Measurements from ENCODE around the gene ZEB2.

The ZEB2 gene

GRCh38 chr2:144554492-144555210, 34.7 kb upstream of the ZEB2 start:
- no peak for ATAC-seq (ENCODE audit: insufficient read depth, low read depth)

GRCh38 chr2:144553379-144553778, 33.5 kb upstream of the ZEB2 start:
- no peaks in the 10 kb centered on the region for H3K79me2 ChIP-seq (ENCODE audit: insufficient read depth, low read length)
- H3K36me3 ChIP-seq (ENCODE audit: insufficient read depth, low read length) = no peaks in the 10 kb centered on the region
- DNase-seq = no peak
- H3K4me1 ChIP-seq (ENCODE audit: insufficient read depth, low read length) = peaks cover 11% of the 10 kb centered on the region
- no peak for TF ChIP-seq EZH2 (IDR thresholded peaks at IDR 0.05; ENCODE audit: borderline replicate concordance, low read depth, low read length, severe bottlenecking)
- TF ChIP-seq CTCF (IDR thresholded peaks at IDR 0.05; ENCODE audit: borderline replicate concordance, extremely low read depth, low read length, poor library complexity, severe bottlenecking) = no peak
- no peak overlapping the region for H3K27ac ChIP-seq (ENCODE audit: low read length)
- no peak overlapping the region for H3K4me2 ChIP-seq (ENCODE audit: insufficient read depth, low read length)
- no peaks in the 10 kb centered on the region for H3K9me3 ChIP-seq (ENCODE audit: insufficient read depth, low read length, severe bottlenecking)
- H3K9ac ChIP-seq (ENCODE audit: low read depth, low read length) = no peak overlapping the region
- no peak overlapping the region for H2AFZ ChIP-seq (ENCODE audit: low read depth, low read length)
- no peak overlapping the region for H3K4me3 ChIP-seq (ENCODE audit: low read depth in 1 of 2, low read length in 2 of 2)
- ATAC-seq (ENCODE audit: insufficient read depth, low read depth) = no peak
- no peaks in the 10 kb centered on the region for H3K27me3 ChIP-seq (ENCODE audit: insufficient read depth, low read length, poor library complexity)
- H4K20me1 ChIP-seq (ENCODE audit: insufficient read depth, low read length) = no peaks in the 10 kb centered on the region

More at GRCh38 chr2:144554492-144555210, 34.7 kb upstream of the ZEB2 start:
- DNase-seq = no peak
- Histone ChIP-seq H3K9ac (ENCODE audit: low read depth, low read length) (no peak overlapping the region), H4K20me1 (ENCODE audit: insufficient read depth, low read length) (no peaks in the 10 kb centered on the region), H3K4me1 (ENCODE audit: insufficient read depth, low read length) (no peaks in the 10 kb centered on the region), H3K36me3 (ENCODE audit: insufficient read depth, low read length) (no peaks in the 10 kb centered on the region), H2AFZ (ENCODE audit: low read depth, low read length) (no peak overlapping the region), H3K4me3 (ENCODE audit: low read depth in 1 of 2, low read length in 2 of 2) (no peak overlapping the region), H3K79me2 (ENCODE audit: insufficient read depth, low read length) (no peaks in the 10 kb centered on the region), H3K4me2 (ENCODE audit: insufficient read depth, low read length) (no peak overlapping the region), H3K9me3 (ENCODE audit: insufficient read depth, low read length, severe bottlenecking) (no peaks in the 10 kb centered on the region), H3K27ac (ENCODE audit: low read length) (no peak overlapping the region), H3K27me3 (ENCODE audit: insufficient read depth, low read length, poor library complexity) (no peaks in the 10 kb centered on the region)
- TF ChIP-seq CTCF (IDR thresholded peaks at IDR 0.05; ENCODE audit: borderline replicate concordance, extremely low read depth, low read length, poor library complexity, severe bottlenecking) (no peak), EZH2 (IDR thresholded peaks at IDR 0.05; ENCODE audit: borderline replicate concordance, low read depth, low read length, severe bottlenecking) (no peak)

- Histone ChIP-seq H2AFZ (ENCODE audit: low read depth, low read length) (no peak overlapping the region), H3K27ac (ENCODE audit: low read length) (no peak overlapping the region), H3K9me3 (ENCODE audit: insufficient read depth, low read length, severe bottlenecking) (no peaks in the 10 kb centered on the region), H3K36me3 (ENCODE audit: insufficient read depth, low read length) (no peaks in the 10 kb centered on the region), H3K4me1 (ENCODE audit: insufficient read depth, low read length) (peaks cover 16% of the 10 kb centered on the region), H3K4me3 (ENCODE audit: low read depth in 1 of 2, low read length in 2 of 2) (no peak overlapping the region), H3K27me3 (ENCODE audit: insufficient read depth, low read length, poor library complexity) (no peaks in the 10 kb centered on the region), H3K4me2 (ENCODE audit: insufficient read depth, low read length) (no peak overlapping the region), H3K79me2 (ENCODE audit: insufficient read depth, low read length) (no peaks in the 10 kb centered on the region), H3K9ac (ENCODE audit: low read depth, low read length) (no peak overlapping the region), H4K20me1 (ENCODE audit: insufficient read depth, low read length) (no peaks in the 10 kb centered on the region)
- DNase-seq (no peak), ATAC-seq (ENCODE audit: insufficient read depth, low read depth) (no peak)
- TF ChIP-seq EZH2 (IDR thresholded peaks at IDR 0.05; ENCODE audit: borderline replicate concordance, low read depth, low read length, severe bottlenecking) = no peak
- TF ChIP-seq CTCF (IDR thresholded peaks at IDR 0.05; ENCODE audit: borderline replicate concordance, extremely low read depth, low read length, poor library complexity, severe bottlenecking) = no peak
Observed at GRCh38 chr2:144552821-144553220, 32.9 kb upstream of the ZEB2 start.
